Stomach smooth muscle (tissue), 2 donors: Measurements from ENCODE around the gene PHACTR1.
A peak's percentile ranks its signal among the peaks of the same experiment; 100 is the strongest.
"Not testable (repeated sequence)": the region's sequence is repeated elsewhere in the genome, so short reads cannot be mapped to it uniquely, and the experiment has no call there.

Experiments
- H3K27ac ChIP-seq: one replicate; pipeline ENCODE4 v1.7.0; 2013; ENCODE audit warnings: mild to moderate bottlenecking, low read length, inconsistent platforms
- H3K27me3 ChIP-seq, 2 donors: one replicate each; pipeline ENCODE4 v1.7.0; 2013; ENCODE audit warnings: low read length in 2 of 2; ENCODE audit not compliant: insufficient read depth in 2 of 2, control insufficient read depth in 1 of 2
- H3K36me3 ChIP-seq, 2 donors: one replicate each; pipeline ENCODE4 v1.7.0; 2013; ENCODE audit warnings: low read length in 2 of 2; ENCODE audit not compliant: control insufficient read depth in 2 of 2, insufficient read depth in 2 of 2
- H3K4me1 ChIP-seq: one replicate; pipeline ENCODE4 v1.7.0; 2013; ENCODE audit warnings: low read length; ENCODE audit not compliant: control insufficient read depth, insufficient read depth
- H3K4me3 ChIP-seq, 2 donors: one replicate each; pipeline ENCODE4 v1.7.0; 2013; ENCODE audit warnings: low read length in 2 of 2
- H3K9ac ChIP-seq, 2 donors: one replicate each; pipeline ENCODE4 v1.7.0; 2013; ENCODE audit warnings: low read length in 2 of 2, mild to moderate bottlenecking in 1 of 2
- H3K9me3 ChIP-seq, 2 donors: one replicate each; pipeline ENCODE4 v1.7.0; 2013; ENCODE audit warnings: low read length in 2 of 2; ENCODE audit not compliant: control insufficient read depth in 2 of 2
- donor health status: healthy.
- donor health status: Pancreatic carcinoma.

Gene PHACTR1

GRCh38 chr6:13311155-13311554 is 594.6 kb downstream of the PHACTR1 start:
- Histone ChIP-seq H3K9ac (no peak overlapping the region), H3K27me3 (no peaks in the 10 kb centered on the region), H3K4me1 (no peaks in the 10 kb centered on the region), H3K27ac (no peak overlapping the region), H3K9me3 (no peaks in the 10 kb centered on the region), H3K4me3 (no peak overlapping the region), H3K36me3 (peaks cover 6 to 32% of the 10 kb centered on the region in 2 donors)

- no peaks in the 10 kb centered on the region for H3K4me1 ChIP-seq
- H3K27me3 ChIP-seq, result no peaks in the 10 kb centered on the region
- H3K36me3 ChIP-seq, result peaks cover 20 to 28% of the 10 kb centered on the region in 2 donors
- H3K9me3 ChIP-seq, result no peaks in the 10 kb centered on the region
- no peak overlapping the region for H3K9ac ChIP-seq
- H3K4me3 ChIP-seq, result no peak overlapping the region
- no peak overlapping the region for H3K27ac ChIP-seq
Measured at GRCh38 chr6:13314806-13315205, 598.2 kb downstream of the PHACTR1 start.

- Histone ChIP-seq H3K4me3 (no peak overlapping the region), H3K4me1 (no peaks in the 10 kb centered on the region), H3K27ac (no peak overlapping the region), H3K27me3 (no peaks in the 10 kb centered on the region), H3K9ac (no peak overlapping the region), H3K9me3 (no peaks in the 10 kb centered on the region), H3K36me3 (peaks cover 30% of the 10 kb centered on the region in 2 donors)
Measured at GRCh38 chr6:13315896-13316295, 599.3 kb downstream of the PHACTR1 start.

GRCh38 chr6:13318821-13319220 is 602.3 kb downstream of the PHACTR1 start:
- Histone ChIP-seq H3K36me3 (peaks cover 40 to 41% of the 10 kb centered on the region in 2 donors), H3K9me3 (no peaks in the 10 kb centered on the region), H3K27me3 (no peaks in the 10 kb centered on the region), H3K27ac (no peak overlapping the region), H3K4me1 (no peaks in the 10 kb centered on the region), H3K9ac (no peak overlapping the region), H3K4me3 (no peak overlapping the region)

- Histone ChIP-seq H3K27ac (no peak overlapping the region), H3K4me3 (no peak overlapping the region), H3K27me3 (no peaks in the 10 kb centered on the region), H3K36me3 (peaks cover 40 to 48% of the 10 kb centered on the region in 2 donors), H3K9me3 (no peaks in the 10 kb centered on the region), H3K4me1 (no peaks in the 10 kb centered on the region), H3K9ac (no peak overlapping the region)
Measured at GRCh38 chr6:13319891-13320564, 603.5 kb downstream of the PHACTR1 start.

GRCh38 chr6:13326031-13326586 is 609.5 kb downstream of the PHACTR1 start:
- not testable (repeated sequence) for H3K9me3 ChIP-seq, H3K4me1 ChIP-seq, H3K9ac ChIP-seq, H3K27me3 ChIP-seq, H3K4me3 ChIP-seq, H3K27ac ChIP-seq
- peaks cover 15 to 17% of the 10 kb centered on the region in 2 donors for H3K36me3 ChIP-seq

- Histone ChIP-seq H3K4me3 (peak overlapping the region; percentile 93 to 99), H3K36me3 (peaks cover 5 to 8% of the 10 kb centered on the region in 2 donors), H3K27ac (peak overlapping the region; percentile 87), H3K9ac (peak overlapping the region; percentile 91 to 95), H3K27me3 (no peaks in the 10 kb centered on the region), H3K4me1 (peaks cover 5% of the 10 kb centered on the region), H3K9me3 (no peaks in the 10 kb centered on the region)
Measured at GRCh38 chr6:13327691-13328075, 611.1 kb downstream of the PHACTR1 start.

GRCh38 chr6:13328076-13328874 is 611.7 kb downstream of the PHACTR1 start, which contains the start of gene TBC1D7:
Gene TBC1D7, minus strand, starts transcription at chr6:13328537. Its CDS starts 1,639 bp downstream, at chr6:13326898.
- H3K27me3 ChIP-seq, result no peaks in the 10 kb centered on the region
- H3K4me3 ChIP-seq, result peak within 1 kb of the TSS; percentile 93 to 99
- H3K9ac ChIP-seq, result peak within 1 kb of the TSS; percentile 91 to 95
- peak within 1 kb of the TSS; percentile 87 for H3K27ac ChIP-seq
- peaks cover 5% of the 10 kb centered on the region for H3K4me1 ChIP-seq
- peaks cover 5 to 8% of the 10 kb centered on the region in 2 donors for H3K36me3 ChIP-seq
- H3K9me3 ChIP-seq, result no peaks in the 10 kb centered on the region

- Histone ChIP-seq H3K36me3 (peaks cover 0 to 8% of the 10 kb centered on the region in 2 donors), H3K27ac (peak overlapping the region; percentile 87), H3K27me3 (no peaks in the 10 kb centered on the region), H3K4me3 (peak overlapping the region; percentile 93 to 99), H3K4me1 (peaks cover 5% of the 10 kb centered on the region), H3K9ac (peak overlapping the region; percentile 88 to 91), H3K9me3 (no peaks in the 10 kb centered on the region)
Measured at GRCh38 chr6:13328875-13329183, 612.3 kb downstream of the PHACTR1 start.

GRCh38 chr6:13331516-13332348 is 615.2 kb downstream of the PHACTR1 start:
- H3K36me3 ChIP-seq, result no peaks in the 10 kb centered on the region
- H3K27ac ChIP-seq, result no peak overlapping the region
- H3K4me3 ChIP-seq, result no peak overlapping the region
- H3K9ac ChIP-seq, result no peak overlapping the region
- H3K9me3 ChIP-seq, result no peaks in the 10 kb centered on the region
- no peaks in the 10 kb centered on the region for H3K27me3 ChIP-seq
- peaks cover 7% of the 10 kb centered on the region for H3K4me1 ChIP-seq
